KMS-11 (cell line): ENCODE measurements around the gene XKR7.
"Not testable (repeated sequence)": the region's sequence is repeated elsewhere in the genome, so short reads cannot be mapped to it uniquely, and the experiment has no call there.

Experiments used
- H2AFZ ChIP-seq: fragments of 200-600 bp; sonication (generic); 2 replicates; pipeline ENCODE4 v1.6.1; 2016; ENCODE audit warnings: antibody characterized with exemption, mixed run types, low read depth
- H3K27ac ChIP-seq: fragments of 200-600 bp; sonication (generic); 2 replicates; pipeline ENCODE4 v1.6.1; 2016; ENCODE audit warnings: mild to moderate bottlenecking, mixed run types
- H3K27me3 ChIP-seq: fragments of 200-600 bp; sonication (generic); 2 replicates; pipeline ENCODE4 v1.6.1; 2017; ENCODE audit warnings: mild to moderate bottlenecking, low read depth, mixed run types, moderate library complexity; ENCODE audit not compliant: insufficient read depth
- H3K36me3 ChIP-seq: fragments of 200-600 bp; sonication (generic); 2 replicates; pipeline ENCODE4 v1.6.1; 2017; ENCODE audit warnings: mild to moderate bottlenecking, mixed run types; ENCODE audit not compliant: insufficient read depth
- H3K4me1 ChIP-seq: fragments of 200-600 bp; sonication (generic); 2 replicates; pipeline ENCODE4 v1.6.1; 2016; ENCODE audit warnings: mild to moderate bottlenecking, low read depth, mixed run types; ENCODE audit not compliant: poor library complexity, severe bottlenecking
- H3K4me2 ChIP-seq: fragments of 200-600 bp; sonication (generic); 2 replicates; pipeline ENCODE4 v1.7.0; 2016; ENCODE audit warnings: mild to moderate bottlenecking, mixed run types
- H3K4me3 ChIP-seq: fragments of 200-600 bp; sonication (generic); IDR thresholded peaks from 2 replicates; pipeline ENCODE4 v1.6.1; 2017; ENCODE audit warnings: low read depth, low read length, mixed read lengths; ENCODE audit not compliant: insufficient read depth
- H3K79me2 ChIP-seq: fragments of 200-600 bp; sonication (generic); 2 replicates; pipeline ENCODE4 v1.6.1; 2016; ENCODE audit warnings: low read depth, mixed run types; ENCODE audit not compliant: insufficient read depth
- H3K9ac ChIP-seq: fragments of 200-600 bp; sonication (generic); 2 replicates; pipeline ENCODE4 v1.6.1; 2016; ENCODE audit warnings: mild to moderate bottlenecking, mixed run types
- H4K20me1 ChIP-seq: fragments of 200-600 bp; sonication (generic); 2 replicates; pipeline ENCODE4 v1.6.1; 2016; ENCODE audit warnings: mild to moderate bottlenecking, mixed run types; ENCODE audit not compliant: insufficient read depth
- TF ChIP-seq, protein P1 (sequence below): fragments of 200-600 bp; sonication (generic); conservative IDR thresholded peaks from 2 replicates; pipeline ENCODE4 v1.6.1; 2017; ENCODE audit warnings: low read depth, mild to moderate bottlenecking, antibody characterized with exemption, low read length, moderate library complexity, mixed read lengths

The XKR7 gene

DNA sequence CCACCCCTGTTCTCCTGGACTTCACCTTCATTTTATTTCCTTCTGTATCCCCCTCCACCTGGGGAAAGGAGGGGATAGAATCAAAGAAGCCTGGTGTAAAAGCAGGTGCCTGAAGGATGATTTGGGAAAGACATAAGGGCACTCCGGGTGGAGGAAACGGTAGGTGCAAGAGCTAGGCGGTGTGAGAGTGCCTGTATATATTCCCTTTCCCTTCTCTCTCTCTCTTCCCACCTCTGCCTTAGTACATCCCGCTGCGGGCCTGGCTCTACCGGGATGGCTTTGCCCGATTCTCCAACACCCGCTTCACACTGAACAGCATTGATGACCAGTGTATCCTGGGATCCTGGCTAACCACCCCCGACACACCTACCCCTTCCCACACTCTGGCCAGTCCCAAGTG lies 42.3 kb upstream of the XKR7 start:
- no peak overlapping the region for H2AFZ ChIP-seq
- no peak overlapping the region for H3K4me3 ChIP-seq
- peaks cover 10% of the 10 kb centered on the region; the same call in 1 of the 2 replicates for H3K27me3 ChIP-seq
- no peaks in the 10 kb centered on the region for H3K4me1 ChIP-seq
- H3K79me2 ChIP-seq, result no peaks in the 10 kb centered on the region
- no peak overlapping the region for H3K9ac ChIP-seq
- TF ChIP-seq, protein P1, sequence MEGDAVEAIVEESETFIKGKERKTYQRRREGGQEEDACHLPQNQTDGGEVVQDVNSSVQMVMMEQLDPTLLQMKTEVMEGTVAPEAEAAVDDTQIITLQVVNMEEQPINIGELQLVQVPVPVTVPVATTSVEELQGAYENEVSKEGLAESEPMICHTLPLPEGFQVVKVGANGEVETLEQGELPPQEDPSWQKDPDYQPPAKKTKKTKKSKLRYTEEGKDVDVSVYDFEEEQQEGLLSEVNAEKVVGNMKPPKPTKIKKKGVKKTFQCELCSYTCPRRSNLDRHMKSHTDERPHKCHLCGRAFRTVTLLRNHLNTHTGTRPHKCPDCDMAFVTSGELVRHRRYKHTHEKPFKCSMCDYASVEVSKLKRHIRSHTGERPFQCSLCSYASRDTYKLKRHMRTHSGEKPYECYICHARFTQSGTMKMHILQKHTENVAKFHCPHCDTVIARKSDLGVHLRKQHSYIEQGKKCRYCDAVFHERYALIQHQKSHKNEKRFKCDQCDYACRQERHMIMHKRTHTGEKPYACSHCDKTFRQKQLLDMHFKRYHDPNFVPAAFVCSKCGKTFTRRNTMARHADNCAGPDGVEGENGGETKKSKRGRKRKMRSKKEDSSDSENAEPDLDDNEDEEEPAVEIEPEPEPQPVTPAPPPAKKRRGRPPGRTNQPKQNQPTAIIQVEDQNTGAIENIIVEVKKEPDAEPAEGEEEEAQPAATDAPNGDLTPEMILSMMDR, result no peak
- H4K20me1 ChIP-seq, result no peaks in the 10 kb centered on the region
- no peak overlapping the region for H3K27ac ChIP-seq
- H3K4me2 ChIP-seq, result no peak overlapping the region
- no peaks in the 10 kb centered on the region for H3K36me3 ChIP-seq

DNA sequence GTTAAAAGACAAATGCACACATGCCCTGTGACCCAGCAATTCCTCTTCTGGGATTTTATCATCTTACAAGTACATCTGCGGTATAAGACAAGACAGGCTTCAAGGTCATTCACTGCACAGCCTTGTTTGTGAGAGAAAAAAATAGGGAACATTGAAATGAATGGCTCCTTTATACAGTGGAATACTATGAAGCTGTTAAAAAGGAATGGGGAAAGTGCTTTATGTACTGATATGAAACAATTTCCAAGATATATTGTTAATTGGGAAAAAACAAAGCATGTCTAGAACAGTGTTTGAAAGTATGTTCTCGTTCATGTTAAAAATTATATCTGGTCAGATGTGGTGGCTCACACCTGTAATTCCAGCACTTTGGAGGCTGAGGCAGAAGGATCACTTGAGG lies 41.5 kb upstream of the XKR7 start:
- TF ChIP-seq, protein P1, result no peak
- Histone ChIP-seq H3K4me3 (no peak overlapping the region), H4K20me1 (no peaks in the 10 kb centered on the region), H3K27me3 (peaks cover 10% of the 10 kb centered on the region; the same call in 1 of the 2 replicates), H3K79me2 (no peaks in the 10 kb centered on the region), H3K27ac (no peak overlapping the region), H3K9ac (no peak overlapping the region), H3K36me3 (no peaks in the 10 kb centered on the region), H3K4me2 (no peak overlapping the region), H3K4me1 (no peaks in the 10 kb centered on the region), H2AFZ (no peak overlapping the region)

DNA sequence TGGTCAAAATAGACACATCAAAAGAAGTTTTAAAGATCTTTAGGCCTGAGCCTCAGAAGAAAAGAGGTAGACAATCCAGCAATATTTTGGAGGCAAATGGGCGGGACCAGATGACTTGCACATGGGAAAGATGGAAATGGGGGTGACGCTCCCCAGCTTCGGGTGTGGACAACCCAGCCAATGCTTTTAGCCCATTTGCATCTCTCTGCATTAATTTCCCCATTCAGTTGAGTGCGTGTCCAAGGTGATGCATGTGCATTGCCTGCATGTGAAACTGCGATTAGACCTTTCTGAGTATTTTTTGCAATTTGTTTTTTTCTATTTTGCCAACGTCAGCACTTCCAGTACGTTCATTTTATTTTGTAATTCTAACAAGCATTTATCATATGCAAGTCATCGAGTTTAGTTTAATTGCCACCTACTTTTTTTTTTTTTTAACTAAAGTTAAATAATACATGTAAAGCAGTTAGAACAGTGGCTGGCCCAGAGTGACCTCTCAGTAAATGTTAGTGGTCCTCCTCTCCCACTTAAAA lies 40.3 kb upstream of the XKR7 start:
- no peaks in the 10 kb centered on the region for H3K36me3 ChIP-seq
- no peak overlapping the region for H3K9ac ChIP-seq
- peaks cover 10% of the 10 kb centered on the region; the same call in 1 of the 2 replicates for H3K27me3 ChIP-seq
- no peak overlapping the region for H3K27ac ChIP-seq
- H3K79me2 ChIP-seq, result no peaks in the 10 kb centered on the region
- no peak overlapping the region for H2AFZ ChIP-seq
- no peaks in the 10 kb centered on the region for H3K4me1 ChIP-seq
- no peak overlapping the region for H3K4me2 ChIP-seq
- H3K4me3 ChIP-seq, result no peak overlapping the region
- no peaks in the 10 kb centered on the region for H4K20me1 ChIP-seq
- TF ChIP-seq, protein P1, result no peak

DNA sequence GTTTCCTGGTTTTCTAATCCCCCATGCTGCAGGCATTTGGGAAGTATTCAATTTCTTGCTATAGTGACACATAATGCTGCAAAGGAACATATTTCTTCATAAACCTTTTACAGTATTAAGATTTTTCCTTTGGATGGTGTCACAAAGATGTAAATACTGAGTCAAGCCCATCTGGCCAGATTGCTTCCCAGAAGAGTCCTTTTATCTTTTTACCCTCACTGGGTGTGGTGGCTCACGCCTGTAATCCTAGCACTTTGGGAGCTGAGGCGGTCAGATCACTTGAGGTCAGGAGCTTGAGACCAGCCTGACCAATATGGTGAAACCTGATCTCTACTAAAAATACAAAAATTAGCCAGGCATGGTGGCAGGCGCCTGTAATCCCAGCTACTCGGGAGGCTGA lies 38.3 kb upstream of the XKR7 start:
- H3K4me2 ChIP-seq, H3K79me2 ChIP-seq, H3K36me3 ChIP-seq, H2AFZ ChIP-seq, H3K27ac ChIP-seq, H3K4me1 ChIP-seq, H3K4me3 ChIP-seq, H3K9ac ChIP-seq, H4K20me1 ChIP-seq: not testable (repeated sequence)
- H3K27me3 ChIP-seq, result peaks cover 10% of the 10 kb centered on the region; the same call in 1 of the 2 replicates

DNA sequence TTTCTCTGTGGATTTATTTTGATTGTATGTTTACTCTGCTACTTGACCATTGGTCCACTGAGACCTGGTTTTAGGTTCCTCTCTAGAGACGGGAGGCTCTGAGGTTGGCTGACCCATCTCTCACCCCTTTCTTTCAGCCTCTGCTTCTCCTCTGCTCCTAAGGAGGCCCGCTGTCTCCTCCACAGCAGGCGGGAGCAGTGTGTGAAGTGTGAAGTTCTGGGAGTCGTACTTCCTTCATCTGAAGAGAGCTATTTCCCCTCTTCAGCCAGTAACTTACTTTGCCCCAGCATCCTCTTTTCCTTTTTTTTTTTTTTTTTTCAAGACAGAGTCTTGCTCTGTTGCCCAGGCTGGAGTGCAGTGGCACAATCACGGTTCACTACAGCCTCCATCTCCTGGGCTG lies 37.2 kb upstream of the XKR7 start:
- TF ChIP-seq, protein P1, result no peak
- H3K79me2 ChIP-seq, result no peaks in the 10 kb centered on the region
- no peaks in the 10 kb centered on the region for H3K36me3 ChIP-seq
- no peaks in the 10 kb centered on the region for H3K4me1 ChIP-seq
- peaks cover 10% of the 10 kb centered on the region; the same call in 1 of the 2 replicates for H3K27me3 ChIP-seq
- no peak overlapping the region for H3K4me3 ChIP-seq
- no peak overlapping the region for H3K9ac ChIP-seq
- no peak overlapping the region for H3K4me2 ChIP-seq
- no peaks in the 10 kb centered on the region for H4K20me1 ChIP-seq
- H2AFZ ChIP-seq, result no peak overlapping the region
- no peak overlapping the region for H3K27ac ChIP-seq
